Right lobe of liver (tissue), 4 donors: ENCODE measurements around the gene EPHB3.

Source experiments
- POLR2A ChIP-seq: fragments of 450-650 bp; IDR thresholded peaks from one replicate; pipeline ENCODE4 v1.6.1; 2017; ENCODE audit warnings: antibody characterized with exemption, mild to moderate bottlenecking
- TF ChIP-seq, protein P1 (sequence below), 4 donors: fragments of 200-600 bp in 3 of 4; fragments of 450-650 bp in 1 of 4; IDR thresholded peaks; one replicate each; pipeline versions ENCODE4 v1.5.1 to v1.8.0; 2016 to 2022; ENCODE audit warnings: antibody characterized with exemption in 4 of 4, mild to moderate bottlenecking in 2 of 4
- donor health status: DM: no; HTN: no; CAD: no.
- donor health status: DM: no; HTN: no; CAD: no.
- donor health status: DM: no; HTN: yes; CAD: no.

DNA sequence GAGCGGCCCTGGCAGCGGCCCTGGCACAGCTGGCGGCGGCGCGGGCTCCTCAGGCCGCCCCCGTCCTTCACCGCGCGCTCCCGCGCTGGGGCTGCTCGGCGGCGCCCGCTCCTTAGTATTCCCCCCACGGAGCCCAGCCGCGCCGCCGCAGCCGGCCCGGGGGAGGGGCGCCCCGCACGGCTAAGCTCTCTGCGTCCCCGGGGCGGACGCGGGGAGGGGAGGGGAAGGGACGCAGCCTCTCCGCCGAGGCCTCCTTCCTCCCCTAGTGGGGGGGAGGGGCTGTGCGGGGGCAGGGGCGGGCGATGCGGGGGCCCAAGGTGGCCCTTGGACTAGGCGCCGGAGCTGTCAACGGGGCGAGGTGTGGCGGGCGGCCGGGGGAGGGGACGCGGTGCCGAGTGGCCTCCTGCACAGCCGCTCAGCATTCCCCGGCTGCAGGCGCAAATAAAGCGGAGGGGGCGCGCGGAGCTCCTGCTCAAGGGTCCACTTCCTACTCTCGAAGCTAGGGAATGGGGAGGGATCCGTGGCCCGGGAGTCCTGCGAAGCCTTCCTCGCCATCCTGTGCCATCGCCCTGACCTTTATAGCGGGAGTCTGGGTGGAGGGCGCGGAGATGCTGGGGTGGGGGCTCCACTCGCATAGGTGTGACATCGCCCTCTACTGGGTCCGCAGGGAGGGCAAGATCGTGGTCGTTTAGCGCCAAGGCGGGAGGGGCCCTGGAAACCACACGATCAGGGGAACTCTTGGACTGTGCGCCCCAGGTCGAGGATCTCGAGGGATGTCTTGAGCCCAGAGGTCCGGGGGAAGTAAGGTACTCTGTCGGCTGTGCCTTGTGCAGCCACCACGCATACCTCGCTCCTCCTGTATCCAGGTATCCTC lies 22.2 kb downstream of the EPHB3 start:
- TF ChIP-seq, protein P1, sequence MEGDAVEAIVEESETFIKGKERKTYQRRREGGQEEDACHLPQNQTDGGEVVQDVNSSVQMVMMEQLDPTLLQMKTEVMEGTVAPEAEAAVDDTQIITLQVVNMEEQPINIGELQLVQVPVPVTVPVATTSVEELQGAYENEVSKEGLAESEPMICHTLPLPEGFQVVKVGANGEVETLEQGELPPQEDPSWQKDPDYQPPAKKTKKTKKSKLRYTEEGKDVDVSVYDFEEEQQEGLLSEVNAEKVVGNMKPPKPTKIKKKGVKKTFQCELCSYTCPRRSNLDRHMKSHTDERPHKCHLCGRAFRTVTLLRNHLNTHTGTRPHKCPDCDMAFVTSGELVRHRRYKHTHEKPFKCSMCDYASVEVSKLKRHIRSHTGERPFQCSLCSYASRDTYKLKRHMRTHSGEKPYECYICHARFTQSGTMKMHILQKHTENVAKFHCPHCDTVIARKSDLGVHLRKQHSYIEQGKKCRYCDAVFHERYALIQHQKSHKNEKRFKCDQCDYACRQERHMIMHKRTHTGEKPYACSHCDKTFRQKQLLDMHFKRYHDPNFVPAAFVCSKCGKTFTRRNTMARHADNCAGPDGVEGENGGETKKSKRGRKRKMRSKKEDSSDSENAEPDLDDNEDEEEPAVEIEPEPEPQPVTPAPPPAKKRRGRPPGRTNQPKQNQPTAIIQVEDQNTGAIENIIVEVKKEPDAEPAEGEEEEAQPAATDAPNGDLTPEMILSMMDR (IDR thresholded peaks at IDR 0.05), result no peak
- no peak for TF ChIP-seq POLR2A
